ENCODE data around the gene BAD. TPM values are rescaled to one million over a fixed set of nuclear protein-coding genes. Genes with fewer than 3 reads are reported as not detected.
A peak's percentile ranks its signal among the peaks of the same experiment; 100 is the strongest.

BAD gene
- total RNA-seq, 1 experiment from 2014 or later, result 23.3 TPM

- Histone ChIP-seq H4K8ac (replicated peaks; ENCODE audit: insufficient read length, low read depth, low read length) (no peak overlapping the region), H4K5ac (ENCODE audit: insufficient read length, low read depth, low read length) (no peak overlapping the region), H2AFZ (ENCODE audit: low read length) (no peak overlapping the region), H2BK20ac (ENCODE audit: low read depth, low read length, poor library complexity, severe bottlenecking) (no peak overlapping the region), H4K20me1 (ENCODE audit: control insufficient read depth, insufficient read depth, insufficient read length) (no peaks in the 10 kb centered on the region), H2BK12ac (ENCODE audit: insufficient read length, low read depth, low read length) (no peak overlapping the region), H4K91ac (ENCODE audit: insufficient read length, low read depth, low read length) (no peak overlapping the region), H3K23ac (ENCODE audit: insufficient read length, low read depth, low read length) (no peak overlapping the region), H3K4me2 (ENCODE audit: insufficient read depth, insufficient read length, low read length) (no peak overlapping the region), H3K27me3 (ENCODE audit: insufficient read depth, low read length) (no peaks in the 10 kb centered on the region), H3K4ac (ENCODE audit: low read depth, low read length) (no peak overlapping the region), H3K14ac (ENCODE audit: insufficient read depth, low read length) (no peak overlapping the region; the same call in 1 of the 2 replicates), H2BK5ac (ENCODE audit: insufficient read length, low read length) (no peak overlapping the region), H3K4me1 (ENCODE audit: insufficient read depth, low read length) (no peaks in the 10 kb centered on the region), H3K9ac (ENCODE audit: extremely low read depth, insufficient read length, low read length) (no peak overlapping the region), H3K79me2 (ENCODE audit: insufficient read depth, low read length) (no peaks in the 10 kb centered on the region), H3K23me2 (ENCODE audit: insufficient read length, low read depth, low read length, poor library complexity, severe bottlenecking) (peaks cover 15% of the 10 kb centered on the region), H3K56ac (ENCODE audit: insufficient read length, low read depth, low read length) (no peak overlapping the region), H3T11ph (ENCODE audit: low read length) (no peak overlapping the region), H3K18ac (ENCODE audit: insufficient read length, low read depth, low read length) (no peak overlapping the region), H2BK120ac (ENCODE audit: low read depth, low read length, poor library complexity, severe bottlenecking) (no peak overlapping the region), H3K79me1 (ENCODE audit: insufficient read depth, low read depth, low read length, poor library complexity, severe bottlenecking) (no peaks in the 10 kb centered on the region), H3K9me3 (ENCODE audit: control insufficient read depth, low read depth, low read length) (no peaks in the 10 kb centered on the region), H2AK5ac (ENCODE audit: insufficient read length, low read length) (no peak overlapping the region), H2BK15ac (ENCODE audit: low read depth, low read length) (no peak overlapping the region), H3K27ac (ENCODE audit: insufficient read length, low read depth, low read length) (no peak overlapping the region)
- peak overlapping the region in 1 of 3 experiments; percentile 42; a peak in 1 of 7 replicates for H3K27ac Mint-ChIP-seq
- TF ChIP-seq CTCF (conservative IDR thresholded peaks at IDR 0.05), result no peak
- no peaks in the 10 kb centered on the region for H3K9me3 Mint-ChIP-seq
- no CpG with 5 or more reads among the region's 17 CpGs for WGBS (ENCODE audit: extremely low coverage, insufficient read length, low lambda C conversion rate)
- H3K4me1 Mint-ChIP-seq, result peaks cover 15 to 17% of the 10 kb centered on the region in 2 experiments
- no peak for DNase-seq
- H3K4me3 Mint-ChIP-seq, result peak overlapping the region in 1 of 2 experiments; percentile 91; a peak in 2 of 5 replicates
- H3K27me3 Mint-ChIP-seq (ENCODE audit: low read depth), result no peaks in the 10 kb centered on the region
- H3K36me3 Mint-ChIP-seq (ENCODE audit: insufficient read depth in 1 of 3, low read depth in 3 of 3), result peaks cover 0 to 16% (median 14%) of the 10 kb centered on the region in 3 experiments; a peak in 4 of 7 replicates
These were observed 60.1 kb downstream of the BAD start for GRCh38 chr11:64224151-64224890.
